Astrocyte (in vitro differentiated cells and primary cell): Measurements from ENCODE around the gene KIFC1. TPM values are rescaled to one million over a fixed set of nuclear protein-coding genes. Genes with fewer than 3 reads are reported as not detected.

ENCODE experiments used
- DNase-seq: peaks from one replicate; pipeline ENCODE4 v3.0.0-alpha.2; 2010; ENCODE audit warnings: low read depth
- FAIRE-seq: peaks from 2 replicates; lab custom pipeline; 2011; peaks lifted over from hg19 to GRCh38; lab: Jason Lieb, UNC
- H2AFZ ChIP-seq: 2 replicates; pipeline ENCODE4 v1.6.0; 2012; ENCODE audit warnings: low read depth, low read length, inconsistent platforms
- H3K27ac ChIP-seq: 2 replicates; pipeline ENCODE4 v1.5.1; 2011; ENCODE audit warnings: low read depth, low read length, inconsistent platforms
- H3K27me3 ChIP-seq: 2 replicates; pipeline ENCODE4 v1.6.0; 2011; ENCODE audit warnings: low read length, inconsistent platforms; ENCODE audit not compliant: insufficient read depth
- H3K36me3 ChIP-seq: 2 replicates; pipeline ENCODE4 v1.5.1; 2011; ENCODE audit warnings: low read length, inconsistent platforms; ENCODE audit not compliant: insufficient read depth
- H3K4me1 ChIP-seq: 2 replicates; pipeline ENCODE4 v1.5.1; 2011; ENCODE audit warnings: low read length, inconsistent platforms; ENCODE audit not compliant: insufficient read depth
- H3K4me2 ChIP-seq: 2 replicates; pipeline ENCODE4 v1.6.0; 2012; ENCODE audit warnings: low read length, inconsistent platforms
- H3K4me3 ChIP-seq: 2 replicates; pipeline ENCODE4 v1.5.1; 2011; ENCODE audit warnings: low read depth, mild to moderate bottlenecking, low read length, inconsistent platforms; ENCODE audit not compliant: insufficient read depth
- H3K79me2 ChIP-seq: 2 replicates; pipeline ENCODE4 v1.6.0; 2012; ENCODE audit warnings: mild to moderate bottlenecking, low read length, inconsistent platforms; ENCODE audit not compliant: insufficient read depth
- H3K9ac ChIP-seq: 2 replicates; pipeline ENCODE4 v1.6.0; 2012; ENCODE audit warnings: mild to moderate bottlenecking, low read length, inconsistent platforms
- H3K9me3 ChIP-seq: 2 replicates; pipeline ENCODE4 v1.5.1; 2012; ENCODE audit warnings: low read depth, mild to moderate bottlenecking, low read length, inconsistent platforms; ENCODE audit not compliant: insufficient read depth
- H4K20me1 ChIP-seq: 2 replicates; pipeline ENCODE4 v1.6.0; 2012; ENCODE audit warnings: low read length, inconsistent platforms; ENCODE audit not compliant: insufficient read depth
- H3K27ac Mint-ChIP-seq: one replicate; pipeline ENCODE4 v1.8.0; 2021; ENCODE audit warnings: mild to moderate bottlenecking, mixed read lengths; ENCODE audit not compliant: unreplicated experiment
- H3K27me3 Mint-ChIP-seq: one replicate; pipeline ENCODE4 v1.8.0; 2021; ENCODE audit warnings: low read depth, mixed read lengths; ENCODE audit not compliant: unreplicated experiment
- H3K36me3 Mint-ChIP-seq: one replicate; pipeline ENCODE4 v1.8.0; 2021; ENCODE audit warnings: low read depth, mixed read lengths; ENCODE audit not compliant: unreplicated experiment
- H3K4me1 Mint-ChIP-seq: one replicate; pipeline ENCODE4 v1.8.0; 2021; ENCODE audit warnings: low read depth, mixed read lengths; ENCODE audit not compliant: unreplicated experiment
- H3K4me3 Mint-ChIP-seq: one replicate; pipeline ENCODE4 v1.8.0; 2021; ENCODE audit warnings: mild to moderate bottlenecking, moderate library complexity, mixed read lengths; ENCODE audit not compliant: unreplicated experiment
- H3K9me3 Mint-ChIP-seq: one replicate; pipeline ENCODE4 v1.8.0; 2021; ENCODE audit warnings: mild to moderate bottlenecking, mixed read lengths; ENCODE audit not compliant: unreplicated experiment
- CTCF ChIP-seq: IDR thresholded peaks from 2 replicates; pipeline ENCODE4 v1.5.1; 2011; ENCODE audit warnings: low read depth, mild to moderate bottlenecking, inconsistent platforms, low read length, moderate library complexity; ENCODE audit not compliant: insufficient read depth
- EZH2 ChIP-seq: IDR thresholded peaks from 2 replicates; pipeline ENCODE4 v1.6.1; 2012; ENCODE audit warnings: mild to moderate bottlenecking, low read length, inconsistent platforms; ENCODE audit not compliant: insufficient read depth
- total RNA-seq: library from RNA; stranded (reverse); gene quantifications from 2 replicates; pipeline ENCODE4 v1.2.1, GENCODE V29; 2021

Gene KIFC1
- total RNA-seq, 1 donor from 2014 or later = 4.2 TPM

DNA sequence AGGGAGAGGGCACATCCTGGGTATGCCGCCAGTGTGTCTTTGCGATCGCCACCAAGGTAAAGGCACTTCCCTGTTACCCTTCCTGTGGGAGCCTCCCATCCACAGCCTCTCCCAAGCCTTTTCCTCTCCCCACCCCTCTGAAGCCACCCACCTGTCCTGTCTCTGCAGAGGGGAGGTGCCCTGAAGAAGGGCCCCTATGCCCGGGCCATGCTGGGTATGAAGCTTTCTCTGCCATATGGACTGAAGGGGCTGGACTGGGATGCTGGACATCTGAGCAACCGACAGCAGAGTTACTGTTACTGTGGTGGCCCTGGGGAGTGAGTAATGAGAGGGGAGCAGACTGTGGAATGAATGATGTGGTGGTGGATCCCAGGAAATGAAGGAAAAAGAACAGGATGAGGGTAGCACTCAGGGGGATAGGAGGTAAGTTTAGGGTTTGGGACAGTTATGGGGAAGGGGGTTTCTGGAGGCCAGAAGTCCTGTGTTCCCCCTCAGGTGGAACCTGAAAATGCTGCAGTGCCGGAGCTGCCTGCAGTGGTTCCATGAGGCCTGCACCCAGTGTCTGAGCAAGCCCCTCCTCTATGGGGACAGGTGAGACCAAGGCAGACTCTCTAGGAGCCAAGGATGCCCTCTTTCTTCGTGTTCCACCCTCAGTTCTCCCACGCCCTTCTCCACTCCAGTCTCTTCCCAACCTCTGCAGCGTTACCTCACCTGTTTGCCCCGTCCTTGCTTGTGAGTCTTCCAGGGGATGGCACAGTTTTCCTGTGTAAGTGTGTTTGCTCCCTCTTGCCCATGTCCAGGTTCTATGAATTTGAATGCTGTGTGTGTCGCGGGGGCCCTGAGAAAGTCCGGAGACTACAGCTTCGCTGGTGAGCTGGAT is 21.9 kb downstream of the KIFC1 start:
- Histone ChIP-seq H3K9me3 (no peaks in the 10 kb centered on the region), H3K27me3 (no peaks in the 10 kb centered on the region), H4K20me1 (peaks cover 48% of the 10 kb centered on the region), H2AFZ (no peak overlapping the region), H3K4me1 (peaks cover 19% of the 10 kb centered on the region), H3K27ac (no peak overlapping the region), H3K36me3 (peaks cover 8% of the 10 kb centered on the region), H3K4me2 (no peak overlapping the region), H3K79me2 (peaks cover 50% of the 10 kb centered on the region), H3K9ac (no peak overlapping the region), H3K4me3 (no peak overlapping the region)
- Mint-ChIP-seq H3K4me3 (peak overlapping the region; percentile 74), H3K27me3 (no peaks in the 10 kb centered on the region), H3K9me3 (no peaks in the 10 kb centered on the region), H3K4me1 (peaks cover 22% of the 10 kb centered on the region), H3K36me3 (peaks cover 11% of the 10 kb centered on the region), H3K27ac (peak overlapping the region; percentile 48)
- DNase-seq = no peak
- FAIRE-seq = no peak
- TF ChIP-seq CTCF (no peak), EZH2 (no peak)

GRCh38 chr6:33414592-33415271 is 23.1 kb downstream of the KIFC1 start:
- Histone ChIP-seq H4K20me1 (peaks cover 48% of the 10 kb centered on the region), H3K27ac (no peak overlapping the region), H3K9me3 (no peaks in the 10 kb centered on the region), H3K4me1 (peaks cover 31% of the 10 kb centered on the region), H3K79me2 (peaks cover 50% of the 10 kb centered on the region), H3K4me2 (peak overlapping the region; percentile 97), H3K4me3 (no peak overlapping the region), H2AFZ (no peak overlapping the region), H3K9ac (no peak overlapping the region), H3K27me3 (no peaks in the 10 kb centered on the region), H3K36me3 (peaks cover 8% of the 10 kb centered on the region)
- peaks cover 33% of the 10 kb centered on the region for H3K4me1 Mint-ChIP-seq
- no peaks in the 10 kb centered on the region for H3K9me3 Mint-ChIP-seq
- FAIRE-seq (no peak), DNase-seq (no peak)
- H3K27ac Mint-ChIP-seq = peak overlapping the region; percentile 5
- H3K27me3 Mint-ChIP-seq = no peaks in the 10 kb centered on the region
- H3K4me3 Mint-ChIP-seq = peak overlapping the region; percentile 98
- TF ChIP-seq CTCF = peak; percentile 21
- no peak for TF ChIP-seq EZH2
- H3K36me3 Mint-ChIP-seq = peaks cover 11% of the 10 kb centered on the region
